HG03565 (cell line): ENCODE measurements around the gene RNPC3.

Source experiments
- ATAC-seq: cut with Tn5 transposase; IDR thresholded peaks from one replicate; pipeline ENCODE4 v1.9.1; 2021; ENCODE audit warnings: mild to moderate bottlenecking, moderate library complexity; ENCODE audit not compliant: unreplicated experiment

RNPC3 gene

GRCh38 chr1:103525607-103526507, at the start of gene RNPC3:
Gene RNPC3, plus strand, starts transcription at chr1:103525699. Its CDS starts 372 bp downstream, at chr1:103526071.
- peak; percentile 54 for ATAC-seq

GRCh38 chr1:103477101-103477500, 48.4 kb upstream of the RNPC3 start:
- no peak for ATAC-seq

GRCh38 chr1:103489935-103490334, 35.6 kb upstream of the RNPC3 start:
- no peak for ATAC-seq

GRCh38 chr1:103492003-103492625, 33.4 kb upstream of the RNPC3 start:
- ATAC-seq, result no peak

- ATAC-seq, result no peak
Observed at GRCh38 chr1:103496014-103496635, 29.4 kb upstream of the RNPC3 start.

DNA sequence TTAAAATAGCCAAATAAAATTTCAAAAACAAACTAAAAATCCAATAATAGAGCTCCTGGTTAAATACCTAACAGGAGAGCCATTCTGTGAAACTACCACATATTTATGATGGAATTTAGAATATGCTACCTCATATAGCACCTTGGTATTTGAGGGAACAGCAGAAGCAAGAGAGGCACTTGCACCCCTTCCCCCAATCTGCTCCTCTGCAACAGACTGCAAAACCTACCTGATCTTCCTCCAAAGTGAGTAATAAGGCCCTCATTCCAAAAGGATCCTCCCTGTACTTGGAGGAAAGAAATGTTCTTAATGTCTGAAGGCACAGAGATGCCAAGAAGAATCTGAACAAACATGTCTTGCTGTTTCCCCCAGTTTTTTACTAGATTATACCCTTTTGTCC, 28.1 kb upstream of the RNPC3 start:
- ATAC-seq, result no peak

DNA sequence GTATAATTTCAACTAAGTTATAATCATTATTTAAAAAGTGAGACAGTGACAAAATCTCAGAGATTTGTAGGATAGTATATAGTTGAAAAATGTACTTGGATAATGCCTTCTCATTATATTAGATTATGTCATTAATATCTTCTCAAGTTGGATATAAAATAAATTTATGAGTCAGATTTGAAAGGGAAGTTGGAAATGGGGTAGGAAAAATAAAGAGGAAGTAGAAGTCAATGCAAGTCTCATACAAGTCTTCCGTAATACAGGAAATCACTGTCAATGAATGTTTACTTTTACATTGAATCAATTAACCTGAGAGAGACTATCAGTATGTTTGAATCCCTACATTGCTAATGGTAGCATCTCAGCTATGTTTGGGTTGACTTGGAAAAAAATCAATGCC, 16.2 kb upstream of the RNPC3 start:
- no peak for ATAC-seq

- ATAC-seq, result no peak
Observed at GRCh38 chr1:103513711-103514110, 11.8 kb upstream of the RNPC3 start.

GRCh38 chr1:103514920-103515503, 10.5 kb upstream of the RNPC3 start:
- ATAC-seq, result peak; percentile 82

DNA sequence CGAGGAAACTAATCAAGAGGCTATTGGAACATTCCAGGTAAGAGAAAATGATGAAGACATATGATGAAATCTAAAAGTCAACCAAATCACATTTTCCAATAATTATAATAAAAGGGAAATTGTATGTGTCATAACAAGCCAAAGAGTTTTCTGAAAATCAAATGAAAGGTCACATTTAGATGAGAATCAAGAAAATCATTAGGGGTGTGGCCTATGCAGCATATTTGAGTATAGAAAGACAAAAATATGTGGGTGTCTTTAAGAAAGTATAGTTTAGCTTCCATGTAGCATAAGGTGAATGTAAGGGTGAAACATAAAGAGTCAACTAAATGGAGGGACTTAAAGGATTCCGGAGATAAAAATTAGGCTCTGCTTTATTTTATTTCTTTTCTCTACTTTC, 9.2 kb upstream of the RNPC3 start:
- ATAC-seq, result no peak

GRCh38 chr1:103516693-103517092, 8.8 kb upstream of the RNPC3 start:
- no peak for ATAC-seq

DNA sequence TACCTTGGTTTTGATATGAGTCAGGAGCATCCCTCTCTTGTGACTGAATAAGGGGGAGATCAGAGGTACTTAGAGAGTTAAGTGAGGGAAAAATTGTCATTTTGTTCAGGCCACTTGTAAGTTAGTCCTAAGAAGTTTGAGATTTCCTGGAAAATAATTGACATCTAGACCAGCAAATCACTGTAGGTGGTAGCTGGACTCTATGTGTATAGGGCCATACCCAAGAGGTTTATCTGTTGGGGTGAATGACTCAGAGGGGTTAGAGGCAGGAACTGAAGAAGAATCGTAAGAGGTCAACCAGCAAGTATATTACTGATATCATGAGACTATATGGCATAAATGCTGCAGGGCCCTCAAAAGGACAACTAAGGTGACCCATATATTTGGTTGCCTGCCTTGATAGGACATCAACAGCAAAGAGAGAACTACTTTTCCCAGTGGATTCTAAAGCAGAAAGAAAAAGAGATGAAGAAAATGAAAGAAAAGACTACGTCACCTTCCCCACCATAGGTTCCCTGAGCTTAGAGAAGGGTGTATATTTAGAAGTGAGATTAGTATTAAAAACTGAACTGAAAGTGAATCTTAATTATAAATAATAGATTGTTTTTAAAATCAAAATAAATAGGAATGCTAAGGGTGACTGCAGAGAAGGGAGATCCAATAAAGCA, 8.0 kb upstream of the RNPC3 start:
- ATAC-seq, result peak; percentile 76

DNA sequence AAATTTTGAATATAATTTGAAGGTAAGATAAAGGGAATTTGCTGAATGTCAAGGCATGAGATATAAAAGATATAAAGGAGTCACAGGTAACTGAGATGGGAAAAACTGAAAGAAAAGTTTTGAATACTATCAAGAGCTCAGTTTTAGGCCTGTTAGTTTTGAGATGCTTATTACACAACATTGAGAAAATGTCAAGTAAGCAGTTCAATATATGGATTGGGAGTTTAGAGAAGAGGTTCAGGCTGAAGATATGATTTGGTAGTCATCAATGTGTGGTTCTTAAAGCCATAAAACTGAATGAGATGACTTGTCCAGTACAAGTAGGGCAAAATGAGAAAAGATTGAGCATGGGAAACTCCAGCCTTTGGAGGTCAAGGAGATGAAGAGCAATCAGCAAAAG, 4.7 kb upstream of the RNPC3 start:
- no peak for ATAC-seq

DNA sequence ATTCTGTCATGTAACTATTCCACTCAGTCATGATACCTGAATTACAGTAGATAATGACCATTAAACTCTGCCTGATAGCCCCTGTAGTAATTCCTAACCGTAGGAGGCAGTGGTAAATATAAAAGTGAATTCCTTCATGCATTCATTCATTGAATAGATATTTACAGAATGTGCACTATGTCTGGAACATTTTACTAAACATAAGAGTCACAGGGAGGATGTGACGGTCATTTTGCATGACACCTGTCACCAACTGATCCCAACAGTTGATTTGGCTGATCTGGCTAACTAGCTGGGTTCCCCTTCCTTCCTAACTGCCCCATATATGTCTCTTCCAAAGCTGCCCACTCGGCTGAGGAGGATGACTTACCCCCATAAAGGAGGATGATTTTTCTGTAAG, 2.2 kb upstream of the RNPC3 start:
- no peak for ATAC-seq

DNA sequence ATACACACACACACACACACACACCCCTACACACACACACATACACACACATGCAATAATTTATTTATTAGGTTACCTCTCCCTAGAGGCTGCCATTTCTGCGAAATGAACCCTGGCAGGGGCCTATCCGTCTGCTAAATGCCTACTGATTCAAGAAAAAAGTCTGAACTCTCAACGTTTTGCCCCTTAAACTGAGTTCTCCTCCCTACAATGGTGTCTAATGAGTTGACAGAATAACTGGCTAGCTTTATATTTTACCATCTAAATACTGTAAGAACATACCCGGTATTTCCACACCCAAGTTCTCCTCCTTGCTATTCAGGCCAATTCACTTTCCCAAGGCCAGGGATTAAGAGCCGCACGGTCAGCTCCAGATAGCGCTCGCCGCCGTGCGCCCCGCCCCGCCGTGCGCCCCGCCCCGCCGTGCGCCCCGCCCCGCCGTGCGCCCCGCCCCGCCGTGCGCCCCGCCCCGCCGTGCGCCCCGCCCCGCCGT, 339 bp upstream of the RNPC3 start:
- peak; percentile 38 for ATAC-seq

GRCh38 chr1:103527331-103527730, 1.8 kb downstream of the RNPC3 start:
- ATAC-seq, result peak; percentile 27

DNA sequence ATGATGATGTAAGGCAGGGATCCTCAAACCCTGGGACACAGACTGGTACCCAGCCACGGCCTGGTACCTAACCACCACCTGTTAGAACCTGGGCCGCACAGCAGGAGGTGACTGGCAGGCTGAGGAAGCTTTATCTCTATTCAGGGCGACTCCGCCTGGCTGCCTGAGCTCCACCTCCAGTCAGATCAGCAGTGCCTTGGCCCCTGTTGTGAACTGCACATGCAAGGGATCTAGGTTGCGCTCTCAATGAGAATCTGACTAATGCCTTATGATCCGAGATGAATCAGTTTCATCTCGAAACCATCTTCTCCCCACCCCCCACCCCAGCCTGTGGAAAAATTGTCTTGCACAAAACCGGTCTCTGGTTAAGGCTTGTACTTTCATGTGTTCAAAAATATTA, 4.2 kb downstream of the RNPC3 start:
- ATAC-seq, result no peak

DNA sequence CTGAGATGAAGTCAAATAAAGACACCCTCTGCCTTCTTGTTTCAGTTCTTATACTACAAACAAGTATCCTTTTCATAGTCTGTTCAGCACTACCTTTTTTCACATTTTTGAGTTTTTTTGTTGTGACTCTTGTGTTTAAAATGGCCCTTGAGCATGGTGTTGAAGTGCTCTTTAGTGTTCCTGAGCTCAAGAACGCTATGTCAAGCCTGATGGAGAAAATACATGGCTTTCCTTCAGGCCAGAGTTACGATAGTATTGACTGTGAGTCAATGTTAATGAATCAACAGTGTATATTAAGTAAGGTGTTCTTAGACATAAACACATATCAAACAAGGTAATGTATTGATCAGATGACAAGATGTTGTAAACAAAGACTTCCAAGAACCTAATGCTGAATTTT, 12.7 kb downstream of the RNPC3 start:
- ATAC-seq, result no peak

- no peak for ATAC-seq
Observed at GRCh38 chr1:103541431-103541830, 15.9 kb downstream of the RNPC3 start.

DNA sequence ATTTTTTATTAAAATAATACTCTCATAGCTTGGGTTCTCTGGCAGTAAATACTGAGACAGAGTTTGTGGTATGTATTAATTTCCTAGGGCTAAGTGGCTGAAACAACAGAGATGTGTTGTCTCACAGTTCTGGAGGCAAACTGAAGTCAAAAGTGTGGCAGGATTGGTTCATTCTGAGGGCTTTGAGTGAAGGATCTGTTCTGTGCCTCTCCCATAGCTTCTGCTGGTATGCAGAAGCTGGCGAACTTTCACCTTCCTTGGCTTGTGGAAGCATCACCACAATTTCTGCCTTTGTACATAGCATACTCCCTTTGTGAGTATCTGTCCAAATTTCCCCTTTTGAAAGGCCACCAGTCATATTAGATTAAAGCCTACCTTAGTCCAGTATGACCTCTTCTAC, 21.0 kb downstream of the RNPC3 start:
- no peak for ATAC-seq

DNA sequence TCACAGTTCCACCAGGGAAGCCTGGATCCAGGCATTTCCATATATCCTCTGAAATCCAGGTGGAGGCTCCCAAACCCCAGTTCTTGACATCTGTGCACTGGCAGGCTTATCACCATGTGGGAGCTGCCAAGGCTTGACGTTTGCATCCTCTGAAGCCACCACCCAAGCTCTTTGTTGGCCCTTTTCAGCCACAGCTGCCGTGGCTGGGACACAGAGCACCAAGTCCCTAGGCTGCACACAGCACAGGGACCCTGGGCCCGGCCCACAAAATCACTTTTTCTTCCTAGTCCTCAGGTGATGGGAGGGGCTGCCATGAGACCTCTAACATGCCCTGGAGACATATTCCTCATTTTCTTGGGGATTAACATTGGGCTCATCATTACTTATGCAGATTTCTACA, 22.3 kb downstream of the RNPC3 start:
- no peak for ATAC-seq
